Gastroesophageal sphincter (tissue), 3 donors: ENCODE measurements around the gene HHAT.

Experiments
- POLR2AphosphoS5 ChIP-seq: sonication (generic); formaldehyde crosslinking; IDR thresholded peaks from one replicate; pipeline ENCODE4 v1.6.1; 2017; ENCODE audit warnings: antibody characterized with exemption
- TF ChIP-seq, protein P1 (sequence below), 4 experiments: fragments of 200-600 bp in 2 of 4; fragments of 450-650 bp in 2 of 4; sonication (generic) in 1 of 4; IDR thresholded peaks; one replicate each; pipeline ENCODE4 v1.5.1; 2017 to 2019; ENCODE audit warnings: antibody characterized with exemption in 4 of 4, mild to moderate bottlenecking in 2 of 4, moderate library complexity in 2 of 4

DNA sequence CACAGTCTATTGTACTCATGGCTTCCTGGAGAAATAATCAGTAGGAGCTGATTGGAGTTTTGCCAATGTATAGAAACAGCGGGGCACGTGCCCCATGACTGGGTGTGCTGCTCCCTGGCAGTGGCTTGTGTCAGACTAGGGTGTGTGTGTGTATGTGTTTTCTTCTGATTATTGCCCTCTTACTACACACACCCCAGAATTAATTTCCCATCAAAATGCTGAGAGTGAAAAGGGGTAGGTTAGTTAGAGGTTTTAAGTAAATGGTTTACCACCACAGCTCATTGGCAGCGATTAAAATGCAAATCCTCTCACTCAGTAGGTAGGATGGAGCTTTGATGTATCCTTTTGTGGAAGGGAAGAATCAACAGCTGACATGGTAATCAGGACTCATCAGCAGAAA, 29.9 kb downstream of the HHAT start:
- TF ChIP-seq, protein P1, sequence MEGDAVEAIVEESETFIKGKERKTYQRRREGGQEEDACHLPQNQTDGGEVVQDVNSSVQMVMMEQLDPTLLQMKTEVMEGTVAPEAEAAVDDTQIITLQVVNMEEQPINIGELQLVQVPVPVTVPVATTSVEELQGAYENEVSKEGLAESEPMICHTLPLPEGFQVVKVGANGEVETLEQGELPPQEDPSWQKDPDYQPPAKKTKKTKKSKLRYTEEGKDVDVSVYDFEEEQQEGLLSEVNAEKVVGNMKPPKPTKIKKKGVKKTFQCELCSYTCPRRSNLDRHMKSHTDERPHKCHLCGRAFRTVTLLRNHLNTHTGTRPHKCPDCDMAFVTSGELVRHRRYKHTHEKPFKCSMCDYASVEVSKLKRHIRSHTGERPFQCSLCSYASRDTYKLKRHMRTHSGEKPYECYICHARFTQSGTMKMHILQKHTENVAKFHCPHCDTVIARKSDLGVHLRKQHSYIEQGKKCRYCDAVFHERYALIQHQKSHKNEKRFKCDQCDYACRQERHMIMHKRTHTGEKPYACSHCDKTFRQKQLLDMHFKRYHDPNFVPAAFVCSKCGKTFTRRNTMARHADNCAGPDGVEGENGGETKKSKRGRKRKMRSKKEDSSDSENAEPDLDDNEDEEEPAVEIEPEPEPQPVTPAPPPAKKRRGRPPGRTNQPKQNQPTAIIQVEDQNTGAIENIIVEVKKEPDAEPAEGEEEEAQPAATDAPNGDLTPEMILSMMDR (IDR thresholded peaks at IDR 0.05), result no peak
- TF ChIP-seq POLR2AphosphoS5, result no peak
